Mucosa of descending colon (tissue), 3 donors: ENCODE measurements around the gene MFAP1. TPM values are rescaled to one million over a fixed set of nuclear protein-coding genes. Genes with fewer than 3 reads are reported as not detected.

ENCODE experiments used
- ATAC-seq: fragments of 200-7000 bp; cut with Tn5 transposase; one replicate; pipeline ENCODE4 v1.9.1; 2020; ENCODE audit warnings: mild to moderate bottlenecking, moderate library complexity
- DNase-seq, 3 donors: peaks; one replicate each; pipeline ENCODE4 v3.0.0-alpha.2; 2020
- H3K36me3 ChIP-seq: fragments of 200-600 bp; one replicate; pipeline ENCODE4 v1.8.0; 2021; ENCODE audit warnings: low read depth, mild to moderate bottlenecking
- H3K4me1 ChIP-seq: fragments of 200-600 bp; one replicate; pipeline ENCODE4 v1.8.0; 2021; ENCODE audit warnings: low read depth, mild to moderate bottlenecking
- H3K4me3 ChIP-seq: fragments of 200-600 bp; one replicate; pipeline ENCODE4 v1.8.0; 2021; ENCODE audit warnings: mild to moderate bottlenecking
- H3K9me3 ChIP-seq: fragments of 200-600 bp; one replicate; pipeline ENCODE4 v1.8.0; 2021; ENCODE audit warnings: mild to moderate bottlenecking
- intact Hi-C, 2 donors: fragments of 100-400 bp; cut with DNase I in 1 of 2; cut with micrococcal nuclease in 1 of 2; formaldehyde crosslinking; loops; one replicate each; pipeline versions ENCODE4 v1.11.0 to v1.11.1; 2022; cut with DNase I, micrococcal nuclease
- total RNA-seq, 3 donors: library from RNA; stranded (reverse); fragmentation: NEBNext Ultra II Directional in 2 of 3; extraction: Animal tissue kit (Norgen Biotek cat#: 25700) in 2 of 3; gene quantifications; one replicate each; pipeline versions ENCODE4 v1.2.1 to v1.2.4, GENCODE V29; 2021 to 2023
- TF ChIP-seq, protein P1 (sequence below): fragments of 200-600 bp; IDR thresholded peaks from one replicate; pipeline ENCODE4 v1.8.0; 2022; ENCODE audit warnings: antibody characterized with exemption, mild to moderate bottlenecking
- donor health status: DM: no; HTN: no; CAD: no; lungs with moderate emphysema.
- donor health status: DM: no; HTN: no; CAD: no.
- donor health status: DM: no; HTN: yes; CAD: no.

Gene MFAP1
- total RNA-seq, 3 donors from 2014 or later, result 19.9 to 22.6 (median 20.9) TPM

GRCh38 chr15:43789409-43789808 lies 35.1 kb downstream of the MFAP1 start:
- Histone ChIP-seq H3K36me3 (peaks cover 3% of the 10 kb centered on the region), H3K9me3 (no peaks in the 10 kb centered on the region), H3K4me3 (no peak overlapping the region), H3K4me1 (peaks cover 11% of the 10 kb centered on the region)
- TF ChIP-seq, protein P1, sequence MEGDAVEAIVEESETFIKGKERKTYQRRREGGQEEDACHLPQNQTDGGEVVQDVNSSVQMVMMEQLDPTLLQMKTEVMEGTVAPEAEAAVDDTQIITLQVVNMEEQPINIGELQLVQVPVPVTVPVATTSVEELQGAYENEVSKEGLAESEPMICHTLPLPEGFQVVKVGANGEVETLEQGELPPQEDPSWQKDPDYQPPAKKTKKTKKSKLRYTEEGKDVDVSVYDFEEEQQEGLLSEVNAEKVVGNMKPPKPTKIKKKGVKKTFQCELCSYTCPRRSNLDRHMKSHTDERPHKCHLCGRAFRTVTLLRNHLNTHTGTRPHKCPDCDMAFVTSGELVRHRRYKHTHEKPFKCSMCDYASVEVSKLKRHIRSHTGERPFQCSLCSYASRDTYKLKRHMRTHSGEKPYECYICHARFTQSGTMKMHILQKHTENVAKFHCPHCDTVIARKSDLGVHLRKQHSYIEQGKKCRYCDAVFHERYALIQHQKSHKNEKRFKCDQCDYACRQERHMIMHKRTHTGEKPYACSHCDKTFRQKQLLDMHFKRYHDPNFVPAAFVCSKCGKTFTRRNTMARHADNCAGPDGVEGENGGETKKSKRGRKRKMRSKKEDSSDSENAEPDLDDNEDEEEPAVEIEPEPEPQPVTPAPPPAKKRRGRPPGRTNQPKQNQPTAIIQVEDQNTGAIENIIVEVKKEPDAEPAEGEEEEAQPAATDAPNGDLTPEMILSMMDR, result no peak
- intact Hi-C loops, result no loop called here
- DNase-seq (no peak), ATAC-seq (no peak)

DNA sequence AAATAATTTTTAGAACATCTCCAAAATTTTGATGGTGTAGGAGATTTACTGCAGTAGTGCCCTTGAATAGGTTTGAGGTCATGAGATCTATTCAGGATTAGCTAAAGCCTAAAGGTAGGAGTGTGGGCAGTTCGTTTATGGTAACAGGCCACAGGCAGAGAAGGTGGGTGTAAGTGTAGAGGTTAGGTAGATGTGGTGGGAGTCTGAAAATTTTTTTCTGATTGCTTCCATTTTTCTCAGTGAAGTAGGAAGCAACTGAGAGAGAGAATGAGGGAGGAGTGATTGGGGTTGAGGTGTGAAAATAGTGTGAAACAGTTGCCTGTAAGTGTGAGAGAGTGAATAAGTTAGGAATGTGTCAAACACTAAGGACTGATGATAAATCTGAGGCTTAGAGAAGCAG lies 45.5 kb downstream of the MFAP1 start:
- DNase-seq, result no peak
- no peak for ATAC-seq
- TF ChIP-seq, protein P1, result no peak
- Histone ChIP-seq H3K4me3 (no peak overlapping the region), H3K4me1 (peaks cover 3% of the 10 kb centered on the region), H3K9me3 (no peaks in the 10 kb centered on the region), H3K36me3 (no peaks in the 10 kb centered on the region)
- intact Hi-C loops, result no loop called here

GRCh38 chr15:43777267-43777914 lies 47.1 kb downstream of the MFAP1 start:
- DNase-seq (peak; percentile 87 to 91 (median 88)), ATAC-seq (peak; percentile 73)
- Histone ChIP-seq H3K9me3 (no peaks in the 10 kb centered on the region), H3K4me3 (peak overlapping the region; percentile 45), H3K4me1 (peaks cover 3% of the 10 kb centered on the region), H3K36me3 (no peaks in the 10 kb centered on the region)
- TF ChIP-seq, protein P1, result peak; percentile 88
- intact Hi-C loops, result no loop called here

DNA sequence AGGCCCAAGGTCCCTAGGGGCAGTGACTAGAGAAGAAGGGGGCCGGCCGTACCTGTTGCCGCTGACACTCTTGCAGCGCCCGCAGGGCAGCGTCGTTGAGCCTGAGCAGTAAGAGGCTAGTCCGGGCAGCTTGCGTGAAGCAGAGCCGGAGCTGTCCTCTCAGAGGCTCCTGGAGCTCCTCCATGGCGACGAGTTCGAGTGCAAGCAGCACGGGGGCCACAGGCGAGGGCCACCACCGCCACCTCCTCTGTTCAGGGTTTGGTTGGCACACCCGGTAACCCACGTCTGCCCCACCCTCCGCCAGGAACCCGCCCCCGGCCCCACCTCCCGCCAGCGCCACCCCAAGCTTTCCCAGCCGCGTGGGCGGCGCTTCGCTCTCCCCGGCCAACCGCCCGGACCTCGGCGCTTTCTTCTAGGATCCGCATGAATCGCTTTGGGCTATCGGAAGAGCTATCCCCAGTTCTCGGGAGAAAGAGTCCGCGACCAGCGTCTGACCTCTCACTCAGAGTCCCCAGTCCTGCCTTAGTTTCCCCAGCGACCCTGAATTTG lies 47.7 kb downstream of the MFAP1 start, which contains the start of gene ELL3:
ELL3 (minus strand) TSS at position 249 of the 549 bp plus-strand sequence; CDS start at position 184, 65 bp downstream.
- TF ChIP-seq, protein P1, result no peak
- no peaks in the 10 kb centered on the region for H3K9me3 ChIP-seq
- DNase-seq (peak; percentile 90 to 92 (median 92)), ATAC-seq (peak; percentile 86)
- intact Hi-C loops, result no loop called here
- H3K36me3 ChIP-seq, result no peaks in the 10 kb centered on the region
- peak within 1 kb of the TSS; percentile 45 for H3K4me3 ChIP-seq
- H3K4me1 ChIP-seq, result peaks cover 3% of the 10 kb centered on the region

- peak overlapping the region; percentile 45 for H3K4me3 ChIP-seq
- TF ChIP-seq, protein P1, result no peak
- H3K4me1 ChIP-seq, result peaks cover 3% of the 10 kb centered on the region
- no peaks in the 10 kb centered on the region for H3K36me3 ChIP-seq
- DNase-seq (peak; percentile 68 to 84 (median 74)), ATAC-seq (peak; percentile 36)
- intact Hi-C loops, result no loop called here
- H3K9me3 ChIP-seq, result no peaks in the 10 kb centered on the region
Measured at GRCh38 chr15:43776101-43776717, 48.3 kb downstream of the MFAP1 start.
